Prostate gland (tissue), 2 donors: ENCODE measurements around the gene C1orf167. TPM values are rescaled to one million over a fixed set of nuclear protein-coding genes. Genes with fewer than 3 reads are reported as not detected.

ENCODE experiments used
- DNase-seq: peaks from one replicate; pipeline ENCODE4 v3.0.0-alpha.2; 2019; ENCODE audit warnings: low spot score
- H3K27ac ChIP-seq, 2 donors: fragments of 200-600 bp; sonication (generic); 2 replicates each; pipeline ENCODE4 v1.5.1; 2017 to 2019
- H3K27me3 ChIP-seq: fragments of 200-600 bp; sonication (generic); replicated peaks from 2 replicates; pipeline ENCODE4 v1.5.1; 2019; ENCODE audit not compliant: insufficient read depth
- H3K36me3 ChIP-seq, 2 donors: fragments of 200-600 bp; sonication (generic); 1 replicate in 1 of 2; 2 replicates in 1 of 2; pipeline versions ENCODE4 v1.5.1 to v1.8.1; 2017 to 2019
- H3K4me1 ChIP-seq: fragments of 200-600 bp; sonication (generic); replicated peaks from 2 replicates; pipeline ENCODE4 v1.5.1; 2019
- H3K4me3 ChIP-seq, 2 donors: fragments of 200-600 bp; sonication (generic); 2 replicates each; pipeline ENCODE4 v1.5.1; 2017 to 2019
- H3K9me3 ChIP-seq: fragments of 200-600 bp; sonication (generic); 2 replicates; pipeline ENCODE4 v1.5.1; 2017
- CTCF ChIP-seq, 4 experiments: fragments of 200-600 bp in 2 of 4; fragments of 450-650 bp in 2 of 4; sonication (generic) in 2 of 4; IDR thresholded peaks; 1 replicate in 3 of 4; 2 replicates in 1 of 4; pipeline ENCODE4 v1.5.1; 2016 to 2019; ENCODE audit warnings: antibody characterized with exemption in 4 of 4, mild to moderate bottlenecking in 2 of 4, moderate library complexity in 2 of 4
- POLR2A ChIP-seq: fragments of 450-650 bp; IDR thresholded peaks from one replicate; pipeline ENCODE4 v1.6.1; 2016; ENCODE audit warnings: antibody characterized with exemption, mild to moderate bottlenecking
- POLR2AphosphoS5 ChIP-seq: sonication (generic); formaldehyde crosslinking; IDR thresholded peaks from one replicate; pipeline ENCODE4 v1.6.1; 2017; ENCODE audit warnings: antibody characterized with exemption
- WGBS: methylation state at CpG from one replicate; pipeline ENCODE4 v1.1.5; 2018; 5-methylcytosine and 5-hydroxymethylcytosine counted together
- intact Hi-C: fragments of 100-400 bp; cut with DNase I; formaldehyde crosslinking; loops from one replicate; pipeline ENCODE4 v1.14.2; 2022
- total RNA-seq, 2 donors: library from RNA; depleted of rRNA; stranded (reverse); fragments of >200 nt; gene quantifications; one replicate each; pipeline ENCODE4 v1.1.0, GENCODE V29; 2016

C1orf167 gene
- total RNA-seq, 2 donors from 2014 or later, result 10.0 TPM; not detected in 1

DNA sequence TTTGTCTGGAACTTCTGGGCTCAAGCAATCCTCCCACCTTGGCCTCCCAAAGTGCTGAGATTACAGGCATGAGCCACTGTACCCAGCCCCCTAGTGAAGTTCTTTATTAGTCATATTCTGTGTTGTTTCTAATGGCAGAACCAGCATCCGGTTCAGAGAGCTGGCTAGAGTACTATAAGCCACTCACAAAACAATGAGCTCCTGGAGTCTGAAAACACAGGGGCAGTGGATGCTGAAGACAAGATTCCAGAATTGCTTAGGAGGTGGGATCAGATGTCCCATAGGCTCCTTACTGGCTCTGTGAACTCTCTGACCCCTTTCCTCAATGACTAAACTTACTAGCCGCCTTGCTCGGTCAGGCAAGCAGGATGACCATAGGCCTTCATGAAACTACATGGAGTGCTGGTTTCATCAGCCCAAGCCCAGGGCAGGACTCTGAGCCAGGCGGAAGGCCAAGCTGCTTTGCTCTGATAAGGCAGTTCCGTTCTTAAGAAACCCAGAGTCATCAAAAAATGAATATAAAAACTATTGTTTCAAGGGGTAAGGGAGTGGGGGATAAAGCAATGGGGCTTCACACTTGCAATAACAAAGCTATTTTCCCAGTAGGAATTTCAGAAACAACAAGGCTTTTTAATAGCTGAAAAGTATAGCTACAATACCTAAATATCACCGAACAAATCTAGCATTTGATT is 35.7 kb downstream of the C1orf167 start:
- intact Hi-C loops, result no loop called here
- H3K4me3 ChIP-seq, result no peak overlapping the region
- H3K9me3 ChIP-seq, result no peaks in the 10 kb centered on the region
- no peaks in the 10 kb centered on the region for H3K27me3 ChIP-seq
- WGBS, result 64% methylated on average over 6 of the region's 6 CpGs
- TF ChIP-seq CTCF (IDR thresholded peaks at IDR 0.05) (no peak), POLR2AphosphoS5 (no peak), POLR2A (no peak)
- no peak overlapping the region for H3K27ac ChIP-seq
- H3K36me3 ChIP-seq, result peaks cover 3 to 16% of the 10 kb centered on the region in 2 donors
- peaks cover 3% of the 10 kb centered on the region for H3K4me1 ChIP-seq
- no peak for DNase-seq

- TF ChIP-seq POLR2AphosphoS5, result no peak
- Histone ChIP-seq H3K4me3 (no peak overlapping the region), H3K27ac (no peak overlapping the region), H3K36me3 (peaks cover 3 to 12% of the 10 kb centered on the region in 2 donors), H3K9me3 (no peaks in the 10 kb centered on the region), H3K4me1 (peaks cover 11% of the 10 kb centered on the region), H3K27me3 (no peaks in the 10 kb centered on the region)
- no peak for DNase-seq
- 95% methylated on average over 5 of the region's 5 CpGs for WGBS
- intact Hi-C loops, result no loop called here
Observed at GRCh38 chr1:11799099-11799498, 37.1 kb downstream of the C1orf167 start.

DNA sequence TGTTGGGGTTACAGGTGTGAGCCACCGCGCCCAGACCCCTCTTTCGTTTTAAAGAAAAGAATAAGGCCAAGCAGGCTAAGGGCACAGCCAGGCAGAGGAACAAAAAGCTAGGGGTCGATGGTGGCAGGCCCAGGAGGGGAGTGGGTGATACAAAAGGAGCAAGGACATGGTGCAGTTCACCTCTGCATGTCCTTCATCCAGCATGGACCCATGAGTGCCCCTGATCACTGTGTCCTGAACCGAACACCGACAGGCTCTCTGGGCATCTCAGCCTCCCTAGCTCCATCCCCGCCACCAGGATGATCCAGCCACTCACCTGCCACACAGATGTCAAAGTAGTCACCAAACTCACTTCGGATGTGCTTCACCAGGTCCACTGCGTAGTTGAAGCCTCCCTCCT is 37.9 kb downstream of the C1orf167 start:
- TF ChIP-seq POLR2A (no peak), CTCF (IDR thresholded peaks at IDR 0.05) (no peak), POLR2AphosphoS5 (no peak)
- Histone ChIP-seq H3K27ac (no peak overlapping the region), H3K4me3 (no peak overlapping the region), H3K9me3 (no peaks in the 10 kb centered on the region), H3K27me3 (no peaks in the 10 kb centered on the region), H3K36me3 (peaks cover 3 to 4% of the 10 kb centered on the region in 2 donors), H3K4me1 (peaks cover 16% of the 10 kb centered on the region)
- WGBS, result 96% methylated on average over 9 of the region's 9 CpGs
- intact Hi-C loops, result loop anchor here (5.0 kb wide), 2 partner anchors 63 to 143 kb away; partner anchors contain the start of gene AGTRAP
- no peak for DNase-seq

- Histone ChIP-seq H3K27me3 (no peaks in the 10 kb centered on the region), H3K4me1 (peaks cover 16% of the 10 kb centered on the region), H3K36me3 (peaks cover 0 to 3% of the 10 kb centered on the region in 2 donors), H3K9me3 (no peaks in the 10 kb centered on the region), H3K27ac (no peak overlapping the region), H3K4me3 (no peak overlapping the region)
- no peak for DNase-seq
- TF ChIP-seq POLR2A (no peak), POLR2AphosphoS5 (no peak), CTCF (IDR thresholded peaks at IDR 0.05) (no peak)
- intact Hi-C loops, result loop anchor here (5.0 kb wide), 2 partner anchors 63 to 143 kb away; partner anchors contain the start of gene AGTRAP
- 81% methylated on average over 8 of the region's 8 CpGs for WGBS
Observed at GRCh38 chr1:11800391-11800755, 38.4 kb downstream of the C1orf167 start.

DNA sequence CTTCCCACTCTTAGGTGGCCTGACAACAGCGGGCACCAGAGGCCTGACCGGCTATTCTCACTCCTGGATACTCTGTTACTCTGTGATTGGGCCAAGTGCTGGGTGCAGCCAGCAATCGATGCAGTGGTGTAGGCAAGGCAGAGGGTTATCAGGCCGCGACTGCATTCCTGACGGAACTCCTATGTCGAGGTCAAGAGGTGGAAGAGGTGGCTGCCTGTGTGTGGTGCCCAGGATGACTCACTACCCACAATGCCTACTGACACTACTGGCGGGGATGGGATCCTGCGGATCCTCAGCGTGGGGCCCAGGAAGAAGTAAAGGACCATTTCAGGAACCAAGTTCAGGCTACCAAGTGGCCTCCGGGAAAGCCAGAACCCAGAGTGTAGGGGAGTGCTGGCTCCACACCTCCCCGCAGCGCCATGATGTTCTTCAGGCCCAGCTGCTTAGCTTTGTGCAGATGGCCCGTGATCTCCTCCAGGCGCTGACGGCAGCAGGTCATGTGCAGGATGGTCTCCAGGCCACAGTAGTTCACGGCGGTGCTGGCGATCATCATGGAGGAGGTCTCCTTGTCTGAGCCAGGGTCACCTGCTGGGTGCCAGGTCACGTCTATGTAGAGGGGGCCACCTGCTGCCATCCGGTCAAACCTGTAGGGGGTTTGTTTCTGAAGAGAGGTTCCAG is 38.9 kb downstream of the C1orf167 start:
- no peaks in the 10 kb centered on the region for H3K27me3 ChIP-seq
- no peak overlapping the region for H3K27ac ChIP-seq
- WGBS, result 93% methylated on average over 21 of the region's 21 CpGs
- no peak for DNase-seq
- H3K4me3 ChIP-seq, result no peak overlapping the region
- H3K4me1 ChIP-seq, result peaks cover 16% of the 10 kb centered on the region
- intact Hi-C loops, result loop anchor here (5.0 kb wide), 2 partner anchors 64 to 144 kb away; partner anchors contain the start of gene AGTRAP
- TF ChIP-seq POLR2A (no peak), CTCF (IDR thresholded peaks at IDR 0.05) (no peak), POLR2AphosphoS5 (no peak)
- peaks cover 0 to 3% of the 10 kb centered on the region in 2 donors for H3K36me3 ChIP-seq
- no peaks in the 10 kb centered on the region for H3K9me3 ChIP-seq
